Neural crest cell (in vitro differentiated cells): Measurements from ENCODE around the gene RNF220. TPM values are rescaled to one million over a fixed set of nuclear protein-coding genes. Genes with fewer than 3 reads are reported as not detected.

Source experiments
- DNase-seq: peaks from one replicate; pipeline ENCODE4 v3.0.0; 2021; ENCODE audit warnings: low read depth, mixed read lengths, low spot score
- H3K27ac Mint-ChIP-seq: one replicate; pipeline ENCODE4 v1.8.0; 2021; ENCODE audit warnings: mild to moderate bottlenecking, mixed read lengths; ENCODE audit not compliant: unreplicated experiment
- H3K27me3 Mint-ChIP-seq: 2 replicates; pipeline ENCODE4 v1.8.0; 2021; ENCODE audit warnings: low read depth, mild to moderate bottlenecking, mixed read lengths
- H3K36me3 Mint-ChIP-seq: 2 replicates; pipeline ENCODE4 v1.8.0; 2021; ENCODE audit warnings: low read depth, mild to moderate bottlenecking, mixed read lengths
- H3K4me1 Mint-ChIP-seq: 2 replicates; pipeline ENCODE4 v1.8.0; 2021; ENCODE audit warnings: mixed read lengths
- H3K4me3 Mint-ChIP-seq: one replicate; pipeline ENCODE4 v1.8.0; 2021; ENCODE audit warnings: mild to moderate bottlenecking, mixed read lengths
- H3K9me3 Mint-ChIP-seq: 2 replicates; pipeline ENCODE4 v1.8.0; 2021; ENCODE audit warnings: mixed read lengths
- total RNA-seq: library from RNA; stranded (reverse); gene quantifications from 2 replicates; pipeline ENCODE4 v1.2.1, GENCODE V29; 2021
- TF ChIP-seq, protein P1 (sequence below): fragments of 200-600 bp; sonication (generic); conservative IDR thresholded peaks from 2 replicates; pipeline ENCODE4 v1.5.0; 2021; ENCODE audit warnings: antibody characterized with exemption, mild to moderate bottlenecking

Gene RNF220
- total RNA-seq, 1 donor from 2014 or later, result 96.7 TPM

DNA sequence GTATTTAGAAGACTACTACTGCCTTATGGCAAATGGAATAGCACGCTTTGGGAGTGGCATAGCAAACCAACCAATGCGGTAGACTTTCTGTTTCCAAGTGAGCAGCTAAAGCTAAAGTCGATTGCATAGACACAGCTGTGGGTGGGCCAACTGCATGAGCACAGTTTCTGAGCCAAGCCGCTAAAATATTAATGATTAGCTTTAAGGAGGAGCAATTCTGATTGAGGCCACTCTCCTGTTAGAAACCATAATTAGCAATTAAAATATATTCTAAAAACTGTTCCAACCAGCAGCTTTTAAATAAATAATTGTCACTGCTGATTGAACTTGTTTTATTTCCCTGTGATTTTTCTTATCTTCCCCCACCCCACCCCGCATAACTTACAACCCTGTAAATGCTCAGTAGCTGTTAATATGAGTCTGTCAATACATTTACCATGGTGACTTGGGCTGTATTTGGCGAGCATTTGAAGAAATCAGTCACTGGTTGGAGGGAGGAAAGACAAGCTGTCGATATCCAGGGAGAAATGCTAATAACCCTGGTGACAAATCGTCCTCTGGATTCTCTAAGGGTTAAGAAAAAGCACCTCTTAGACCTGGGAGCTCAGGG, 32.2 kb downstream of the RNF220 start:
- no peak overlapping the region for H3K27ac Mint-ChIP-seq
- no peaks in the 10 kb centered on the region for H3K9me3 Mint-ChIP-seq
- H3K4me1 Mint-ChIP-seq, result peaks cover 27% of the 10 kb centered on the region
- H3K36me3 Mint-ChIP-seq, result no peaks in the 10 kb centered on the region
- H3K4me3 Mint-ChIP-seq, result no peak overlapping the region
- no peaks in the 10 kb centered on the region for H3K27me3 Mint-ChIP-seq
- no peak for DNase-seq
- TF ChIP-seq, protein P1, sequence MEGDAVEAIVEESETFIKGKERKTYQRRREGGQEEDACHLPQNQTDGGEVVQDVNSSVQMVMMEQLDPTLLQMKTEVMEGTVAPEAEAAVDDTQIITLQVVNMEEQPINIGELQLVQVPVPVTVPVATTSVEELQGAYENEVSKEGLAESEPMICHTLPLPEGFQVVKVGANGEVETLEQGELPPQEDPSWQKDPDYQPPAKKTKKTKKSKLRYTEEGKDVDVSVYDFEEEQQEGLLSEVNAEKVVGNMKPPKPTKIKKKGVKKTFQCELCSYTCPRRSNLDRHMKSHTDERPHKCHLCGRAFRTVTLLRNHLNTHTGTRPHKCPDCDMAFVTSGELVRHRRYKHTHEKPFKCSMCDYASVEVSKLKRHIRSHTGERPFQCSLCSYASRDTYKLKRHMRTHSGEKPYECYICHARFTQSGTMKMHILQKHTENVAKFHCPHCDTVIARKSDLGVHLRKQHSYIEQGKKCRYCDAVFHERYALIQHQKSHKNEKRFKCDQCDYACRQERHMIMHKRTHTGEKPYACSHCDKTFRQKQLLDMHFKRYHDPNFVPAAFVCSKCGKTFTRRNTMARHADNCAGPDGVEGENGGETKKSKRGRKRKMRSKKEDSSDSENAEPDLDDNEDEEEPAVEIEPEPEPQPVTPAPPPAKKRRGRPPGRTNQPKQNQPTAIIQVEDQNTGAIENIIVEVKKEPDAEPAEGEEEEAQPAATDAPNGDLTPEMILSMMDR, result no peak

DNA sequence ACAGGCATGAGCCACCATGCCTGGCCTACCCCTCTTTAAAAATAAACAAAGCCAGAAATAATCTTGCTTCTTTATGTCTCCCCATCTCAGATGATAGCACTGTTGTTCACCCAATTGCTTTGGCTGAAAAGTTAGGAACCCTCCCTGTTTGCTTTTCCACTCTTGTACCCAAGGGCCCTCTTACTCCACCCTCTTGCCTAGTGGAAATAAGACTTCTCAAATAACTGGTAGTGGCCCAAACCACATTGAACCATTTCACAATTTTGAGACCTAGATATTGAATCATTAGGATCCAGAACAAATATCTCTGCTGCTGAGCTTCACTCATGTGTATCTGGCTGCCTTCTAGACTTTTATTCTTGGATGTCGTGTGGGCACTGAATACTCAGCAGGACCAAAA, 37.7 kb downstream of the RNF220 start:
- DNase-seq, result no peak
- TF ChIP-seq, protein P1, result no peak
- no peak overlapping the region for H3K27ac Mint-ChIP-seq
- H3K4me1 Mint-ChIP-seq, result peaks cover 2% of the 10 kb centered on the region
- no peaks in the 10 kb centered on the region for H3K9me3 Mint-ChIP-seq
- H3K27me3 Mint-ChIP-seq, result peaks cover 3% of the 10 kb centered on the region
- peaks cover 3% of the 10 kb centered on the region for H3K36me3 Mint-ChIP-seq
- no peak overlapping the region for H3K4me3 Mint-ChIP-seq

DNA sequence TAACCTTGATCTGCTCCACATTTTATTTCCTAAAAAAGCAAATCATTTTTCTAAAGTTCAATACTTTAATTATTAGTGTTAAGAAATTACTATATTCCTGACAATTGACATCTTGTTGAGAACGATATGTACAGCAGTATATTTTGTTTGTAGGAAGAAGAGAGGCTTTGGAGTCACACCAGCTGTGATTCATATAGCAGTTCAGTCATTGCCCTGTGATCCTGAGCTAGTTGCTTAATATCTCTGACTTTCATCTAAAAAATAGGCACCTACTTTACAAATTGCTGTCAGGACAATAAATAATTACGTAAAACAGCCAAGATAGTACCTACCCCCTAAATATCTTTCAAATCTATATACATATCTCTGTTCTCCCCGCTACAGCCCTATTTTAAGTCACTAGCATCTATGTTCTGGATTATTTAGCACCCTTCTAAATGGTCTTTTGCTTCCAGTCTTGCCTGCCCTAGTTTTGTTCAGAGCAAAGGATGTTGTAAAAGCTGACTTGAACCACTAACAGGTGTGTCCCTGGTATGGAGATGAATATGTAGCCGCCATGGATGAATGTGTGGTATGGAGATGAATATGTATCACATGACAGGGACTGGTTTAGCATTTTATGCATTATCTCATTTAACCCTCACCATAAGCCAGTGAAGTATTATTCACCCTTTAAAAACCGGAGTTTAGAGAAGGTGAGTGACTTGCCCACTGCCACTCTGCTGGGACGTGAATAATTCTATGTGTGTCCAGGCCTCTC, 42.2 kb downstream of the RNF220 start:
- TF ChIP-seq, protein P1, result no peak
- H3K27me3 Mint-ChIP-seq, result peaks cover 3% of the 10 kb centered on the region
- peaks cover 3% of the 10 kb centered on the region for H3K36me3 Mint-ChIP-seq
- no peaks in the 10 kb centered on the region for H3K9me3 Mint-ChIP-seq
- H3K27ac Mint-ChIP-seq, result no peak overlapping the region
- DNase-seq, result no peak
- H3K4me1 Mint-ChIP-seq, result no peaks in the 10 kb centered on the region
- H3K4me3 Mint-ChIP-seq, result no peak overlapping the region

DNA sequence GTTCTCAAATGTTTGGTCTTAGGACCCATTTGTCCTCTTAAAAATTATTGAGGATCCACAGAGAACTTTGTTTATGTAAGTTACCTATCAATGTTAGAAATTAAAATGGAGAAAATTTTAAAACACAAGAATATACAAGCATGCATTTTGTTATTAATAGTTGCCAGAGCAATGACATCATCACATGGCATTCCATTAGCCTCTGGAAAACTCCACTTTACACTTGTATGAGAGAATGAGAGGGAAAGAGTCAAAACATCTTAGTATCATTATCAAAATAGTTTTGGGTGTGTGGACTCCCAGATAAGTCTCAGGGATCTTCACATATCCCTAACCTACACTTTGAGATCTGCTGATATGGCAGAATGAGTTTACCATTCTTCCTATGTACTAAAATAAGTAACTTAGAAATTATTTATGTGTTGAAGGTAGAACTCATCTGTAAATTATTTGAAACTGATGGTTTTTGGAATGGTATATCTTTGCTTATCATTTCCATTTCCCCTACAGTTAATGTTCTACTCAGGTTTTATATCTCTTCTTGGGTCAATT, 48.8 kb downstream of the RNF220 start:
- H3K27me3 Mint-ChIP-seq, result peaks cover 11% of the 10 kb centered on the region
- H3K27ac Mint-ChIP-seq, result no peak overlapping the region

DNA sequence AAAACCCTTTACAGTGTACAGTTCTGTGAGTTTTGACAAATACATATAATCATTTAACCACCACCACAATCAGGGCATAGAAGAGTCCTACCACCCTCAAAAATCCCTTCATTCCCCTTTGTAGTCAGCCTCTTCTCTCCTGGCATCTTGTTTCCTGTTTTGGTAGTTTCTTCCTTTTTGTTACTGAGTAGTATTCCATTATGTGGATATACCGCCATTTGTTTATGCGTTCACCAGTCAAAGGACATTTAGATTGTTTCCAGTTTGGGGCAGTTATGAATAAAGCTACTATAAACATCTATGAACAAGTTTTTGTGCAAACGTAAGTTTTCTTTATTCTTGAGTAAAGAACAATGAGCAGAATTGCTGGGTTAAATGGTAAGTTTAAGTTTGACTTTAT, 49.6 kb downstream of the RNF220 start:
- TF ChIP-seq, protein P1, result no peak
- DNase-seq, result no peak
- Mint-ChIP-seq H3K4me1 (no peaks in the 10 kb centered on the region), H3K27me3 (peaks cover 18% of the 10 kb centered on the region), H3K27ac (no peak overlapping the region), H3K36me3 (peaks cover 11% of the 10 kb centered on the region), H3K4me3 (no peak overlapping the region), H3K9me3 (peaks cover 5% of the 10 kb centered on the region)

More for the DNA sequence above, 48.8 kb downstream of the RNF220 start:
- TF ChIP-seq, protein P1, result no peak
- Mint-ChIP-seq H3K9me3 (peaks cover 5% of the 10 kb centered on the region), H3K4me3 (no peak overlapping the region), H3K4me1 (no peaks in the 10 kb centered on the region), H3K36me3 (peaks cover 10% of the 10 kb centered on the region)
- DNase-seq, result no peak
